NCI-H1436 treated with DMSO at 0.1 percent for 48 hours (cell line): ENCODE measurements around the gene BLZF1.
A peak's percentile ranks its signal among the peaks of the same experiment; 100 is the strongest.
"Not testable (repeated sequence)": the region's sequence is repeated elsewhere in the genome, so short reads cannot be mapped to it uniquely, and the experiment has no call there.

ENCODE experiments used
- DNase-seq: peaks from one replicate; lab custom pipeline; 2025; lab: John Stamatoyannopoulos, UW

Gene BLZF1, protein sequence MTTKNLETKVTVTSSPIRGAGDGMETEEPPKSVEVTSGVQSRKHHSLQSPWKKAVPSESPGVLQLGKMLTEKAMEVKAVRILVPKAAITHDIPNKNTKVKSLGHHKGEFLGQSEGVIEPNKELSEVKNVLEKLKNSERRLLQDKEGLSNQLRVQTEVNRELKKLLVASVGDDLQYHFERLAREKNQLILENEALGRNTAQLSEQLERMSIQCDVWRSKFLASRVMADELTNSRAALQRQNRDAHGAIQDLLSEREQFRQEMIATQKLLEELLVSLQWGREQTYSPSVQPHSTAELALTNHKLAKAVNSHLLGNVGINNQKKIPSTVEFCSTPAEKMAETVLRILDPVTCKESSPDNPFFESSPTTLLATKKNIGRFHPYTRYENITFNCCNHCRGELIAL

DNA sequence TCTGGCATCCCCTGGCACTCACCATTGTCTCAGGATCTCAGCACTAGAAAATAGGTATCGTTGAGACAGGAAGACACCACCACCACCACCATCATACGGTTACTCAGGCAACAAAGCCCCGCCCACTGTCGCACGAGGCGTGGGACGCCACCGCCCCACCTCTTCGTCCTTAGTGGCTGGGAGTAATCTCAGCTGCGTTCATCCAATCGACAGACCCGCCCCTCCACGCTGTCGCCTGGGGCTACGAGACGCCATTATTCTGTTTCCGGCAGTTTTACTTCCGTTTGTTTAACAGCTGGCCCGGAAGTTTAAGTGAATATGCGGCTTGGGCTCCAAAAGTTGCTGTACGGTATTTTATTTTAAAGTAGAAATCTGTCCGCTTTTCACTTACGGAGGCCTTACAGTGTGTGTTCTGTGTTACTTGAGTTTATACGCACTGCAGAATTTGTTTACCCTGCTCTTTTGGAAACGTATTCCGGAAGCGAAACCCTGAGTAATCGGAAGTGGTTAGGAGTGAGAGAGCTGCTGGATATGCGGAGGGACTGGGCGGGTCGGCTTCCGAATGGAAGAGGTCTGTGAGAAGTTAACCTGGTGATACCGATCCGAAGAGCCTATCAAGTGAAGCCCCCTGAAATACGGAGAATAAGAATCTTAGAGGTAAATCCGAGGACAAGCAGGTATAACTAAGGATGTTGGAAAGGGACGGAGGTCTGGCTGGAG is at the start of gene BLZF1, which contains the start of gene NME7:
Gene BLZF1 (plus strand): TSS at position 510 of the 720 bp plus-strand sequence. CDS start 1,328 bp downstream, outside the sequence.
Gene NME7 (minus strand): TSS at position 112 of the 720 bp plus-strand sequence. CDS start 87 bp downstream, at position 25.
- DNase-seq, result peak; percentile 86

- no peak for DNase-seq
Measured at GRCh38 chr1:169318536-169319244, 49.3 kb upstream of the BLZF1 start.

DNA sequence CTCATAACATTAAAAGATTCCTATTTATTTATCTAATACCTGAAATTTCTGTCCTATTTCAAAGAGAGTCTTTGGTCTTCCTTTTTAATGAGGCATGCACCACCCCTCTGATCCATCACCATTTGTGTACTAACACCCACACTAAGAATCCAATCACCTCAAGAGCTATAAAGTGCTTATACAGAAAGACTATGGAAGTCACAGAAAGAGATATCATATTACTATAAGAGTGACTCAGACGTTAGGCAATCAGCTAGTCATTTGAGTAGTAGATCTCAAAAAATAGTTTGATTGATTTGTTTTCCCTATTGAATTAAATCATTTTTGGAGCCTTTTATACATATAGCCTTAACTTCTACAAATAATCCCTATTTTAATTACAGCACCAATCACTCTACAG is 46.5 kb upstream of the BLZF1 start:
- DNase-seq, result no peak

DNA sequence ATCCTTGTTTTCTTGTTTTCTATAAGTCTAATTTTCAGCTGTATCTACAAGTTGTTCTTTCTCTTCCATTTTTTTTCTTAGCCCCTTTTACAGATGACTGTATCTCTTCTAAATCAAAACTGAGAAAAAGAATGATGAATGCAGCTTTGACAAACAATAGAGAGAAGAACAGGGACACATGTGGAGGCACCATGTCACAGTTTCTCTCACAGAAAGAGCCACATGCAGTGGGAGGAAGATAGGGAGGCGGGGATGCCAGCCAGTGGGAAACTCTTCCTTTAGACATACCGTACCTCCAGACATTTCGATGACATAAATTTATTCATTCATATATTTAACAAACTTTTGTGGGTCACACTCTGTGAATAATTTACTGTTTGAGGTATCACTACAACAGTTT is 45.9 kb upstream of the BLZF1 start:
- DNase-seq, result no peak

DNA sequence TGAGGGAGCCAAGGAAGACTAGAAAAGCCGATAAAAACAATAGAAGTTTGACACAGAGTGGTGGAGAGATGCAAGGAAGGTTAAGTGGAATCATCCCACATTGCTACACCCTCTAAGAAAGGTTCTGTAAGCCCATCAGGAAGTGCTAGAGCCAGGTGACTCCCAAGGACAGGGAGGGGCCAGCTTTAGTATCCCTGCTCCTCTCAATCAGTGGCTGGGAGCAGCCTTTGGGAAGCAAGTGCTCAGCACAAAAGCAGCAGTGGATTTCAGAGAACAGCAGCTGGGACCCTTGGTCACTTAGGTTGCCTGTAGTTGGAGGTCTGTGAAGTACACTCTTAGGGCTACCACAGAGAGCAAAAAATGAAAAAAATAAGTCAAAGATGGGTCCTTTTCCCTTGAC is 42.9 kb upstream of the BLZF1 start:
- no peak for DNase-seq

DNA sequence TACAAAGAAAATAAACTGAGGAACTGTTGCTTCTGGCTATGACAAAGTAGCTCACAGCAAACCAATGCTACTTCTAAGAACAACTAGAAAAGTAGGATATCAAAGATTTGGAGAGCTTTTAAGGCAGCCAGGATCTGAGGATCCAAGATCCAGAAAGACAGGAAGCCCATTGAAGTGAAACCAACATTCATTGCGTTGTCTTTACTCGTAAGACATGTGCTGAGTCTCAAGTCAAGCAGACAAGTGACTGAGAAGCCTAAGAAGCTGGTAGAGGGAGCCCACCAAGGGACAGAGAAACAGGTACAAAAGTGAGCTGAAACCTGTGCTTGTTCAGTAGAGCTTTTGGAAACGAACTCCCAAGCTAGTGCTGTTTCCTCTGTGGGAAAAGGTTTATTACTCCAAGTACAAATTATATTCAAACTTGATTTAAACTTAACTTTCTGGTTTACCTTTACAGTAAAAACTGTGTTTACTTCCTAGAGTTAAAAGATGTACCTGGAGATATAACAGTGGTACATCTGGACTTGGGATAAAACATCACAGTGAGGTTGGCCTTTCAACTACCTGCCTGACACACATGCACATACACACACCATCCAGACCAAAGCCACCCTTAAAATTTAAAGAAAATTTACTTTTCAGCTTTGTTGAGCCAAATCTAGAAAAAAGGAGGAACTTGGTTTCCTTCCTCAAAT is 41.6 kb upstream of the BLZF1 start:
- no peak for DNase-seq

- DNase-seq, result no peak
Measured at GRCh38 chr1:169326956-169327268, 41.1 kb upstream of the BLZF1 start.

DNA sequence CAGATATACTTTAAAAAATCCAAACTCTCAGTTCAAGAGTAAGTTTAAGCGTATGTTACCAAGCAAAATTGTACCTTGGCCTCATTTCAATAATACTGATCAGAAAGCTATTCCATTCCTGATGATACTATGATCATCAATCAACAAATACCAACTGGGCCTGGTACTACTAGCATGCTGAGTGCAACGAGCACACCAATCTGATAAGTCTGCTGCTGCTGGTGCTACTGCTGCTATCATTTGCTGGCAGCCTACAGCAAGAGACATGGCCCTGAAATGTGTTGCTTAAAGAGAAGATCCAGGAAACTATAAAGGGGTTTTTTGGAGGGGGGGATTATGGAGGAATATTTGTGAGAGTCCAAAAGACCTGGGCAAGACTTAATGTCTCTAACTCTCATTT is 40.1 kb upstream of the BLZF1 start:
- no peak for DNase-seq

GRCh38 chr1:169329383-169329782 is 38.6 kb upstream of the BLZF1 start:
- DNase-seq, result no peak

DNA sequence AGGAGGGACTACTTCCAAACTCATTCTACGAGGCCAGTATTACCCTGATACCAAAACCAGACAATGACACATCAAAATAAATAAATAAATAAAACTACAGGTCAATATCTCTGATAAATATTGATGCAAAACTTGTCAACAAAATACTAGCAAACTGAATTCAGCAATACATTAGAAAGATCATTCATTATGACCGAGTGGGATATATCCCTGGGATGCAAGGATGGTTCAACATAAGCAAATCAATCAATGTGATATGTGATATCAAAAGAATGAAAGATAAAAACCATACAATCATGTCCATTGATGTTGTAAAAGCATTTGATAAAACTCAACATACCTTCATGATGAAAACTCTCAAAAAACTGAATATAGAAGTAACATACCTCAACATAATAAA is 37.1 kb upstream of the BLZF1 start:
- DNase-seq, result no peak

DNA sequence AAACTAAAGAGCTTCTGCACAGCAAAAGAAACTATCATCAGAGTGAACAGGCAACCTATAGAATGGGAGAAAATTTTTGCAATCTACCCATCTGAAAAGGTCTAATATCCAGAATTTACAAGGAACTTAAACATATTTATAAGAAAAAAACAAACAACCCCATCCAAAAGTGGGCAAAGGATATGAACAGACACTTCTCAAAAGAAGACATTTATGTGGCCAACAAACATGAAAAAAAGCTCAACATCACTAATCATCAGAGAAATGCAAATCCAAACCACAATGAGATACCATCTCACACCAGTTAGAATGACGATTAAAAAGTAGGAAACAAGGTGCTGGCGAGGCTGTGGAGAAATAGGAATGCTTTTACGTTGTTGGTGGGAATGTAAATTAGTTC is 33.3 kb upstream of the BLZF1 start:
- DNase-seq, result not testable (repeated sequence)

GRCh38 chr1:169336947-169337715 is 30.9 kb upstream of the BLZF1 start:
- DNase-seq, result not testable (repeated sequence)

- no peak for DNase-seq
Measured at GRCh38 chr1:169338617-169339016, 29.4 kb upstream of the BLZF1 start.

DNA sequence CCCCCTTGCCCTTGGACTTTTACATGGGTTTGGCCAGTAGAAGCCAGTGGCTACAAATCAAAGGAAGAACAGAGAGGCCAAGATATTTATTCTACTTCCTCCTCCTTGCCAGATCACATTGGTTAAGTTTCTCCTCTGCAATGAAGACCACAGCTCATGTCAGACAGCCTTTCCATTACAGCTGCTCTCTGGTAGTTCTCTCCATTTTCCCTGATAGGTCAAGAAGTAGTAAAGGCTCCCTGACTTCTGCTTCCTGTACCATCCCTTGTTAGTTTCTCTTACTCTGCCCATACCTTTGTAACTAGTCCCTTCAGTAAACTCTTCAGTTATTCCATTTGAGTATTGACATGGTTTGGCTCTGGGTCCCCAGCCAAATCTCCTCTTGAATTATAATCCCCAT is 28.2 kb upstream of the BLZF1 start:
- no peak for DNase-seq

DNA sequence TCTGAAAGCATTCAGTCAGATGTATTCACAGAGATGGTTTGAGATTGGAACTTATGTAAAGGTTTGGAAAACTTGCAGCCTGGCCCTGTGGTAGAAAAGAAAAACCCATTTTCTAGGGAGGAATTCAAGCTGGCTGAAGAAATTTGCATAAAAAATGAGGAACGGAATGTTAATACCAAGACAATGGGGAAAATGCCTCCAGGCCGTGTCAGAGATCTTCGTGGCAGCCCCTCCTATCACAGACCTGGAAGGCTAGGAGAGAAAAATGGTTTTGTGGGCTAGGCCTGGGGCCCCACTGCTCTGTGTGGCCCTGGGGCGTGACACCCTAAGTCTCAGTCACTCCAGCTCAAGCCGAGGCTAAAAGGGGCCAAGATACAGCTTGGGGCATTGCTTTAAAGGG is 27.1 kb upstream of the BLZF1 start:
- no peak for DNase-seq

GRCh38 chr1:169342096-169342495 is 25.9 kb upstream of the BLZF1 start:
- DNase-seq, result not testable (repeated sequence)

DNA sequence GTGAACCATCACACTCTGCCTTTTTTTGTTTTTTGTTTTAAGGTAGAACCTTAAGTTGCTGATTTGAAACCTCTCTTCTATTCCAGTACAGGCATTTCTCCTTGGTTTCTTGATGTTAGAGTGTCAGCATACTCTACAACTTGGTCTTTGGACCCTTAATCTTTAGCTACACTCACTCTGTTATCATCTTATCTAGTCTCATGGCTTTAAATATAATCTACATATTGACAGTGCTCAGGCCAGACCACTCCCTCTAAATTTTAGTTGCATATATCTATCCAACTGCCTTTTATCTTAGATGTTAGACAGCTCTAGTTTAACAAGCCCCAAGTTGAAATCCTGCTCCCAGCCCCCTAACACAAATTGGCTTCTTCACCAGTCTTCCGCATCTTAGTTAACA is 22.5 kb upstream of the BLZF1 start:
- DNase-seq, result no peak

- no peak for DNase-seq
Measured at GRCh38 chr1:169346036-169346589, 21.9 kb upstream of the BLZF1 start.

DNA sequence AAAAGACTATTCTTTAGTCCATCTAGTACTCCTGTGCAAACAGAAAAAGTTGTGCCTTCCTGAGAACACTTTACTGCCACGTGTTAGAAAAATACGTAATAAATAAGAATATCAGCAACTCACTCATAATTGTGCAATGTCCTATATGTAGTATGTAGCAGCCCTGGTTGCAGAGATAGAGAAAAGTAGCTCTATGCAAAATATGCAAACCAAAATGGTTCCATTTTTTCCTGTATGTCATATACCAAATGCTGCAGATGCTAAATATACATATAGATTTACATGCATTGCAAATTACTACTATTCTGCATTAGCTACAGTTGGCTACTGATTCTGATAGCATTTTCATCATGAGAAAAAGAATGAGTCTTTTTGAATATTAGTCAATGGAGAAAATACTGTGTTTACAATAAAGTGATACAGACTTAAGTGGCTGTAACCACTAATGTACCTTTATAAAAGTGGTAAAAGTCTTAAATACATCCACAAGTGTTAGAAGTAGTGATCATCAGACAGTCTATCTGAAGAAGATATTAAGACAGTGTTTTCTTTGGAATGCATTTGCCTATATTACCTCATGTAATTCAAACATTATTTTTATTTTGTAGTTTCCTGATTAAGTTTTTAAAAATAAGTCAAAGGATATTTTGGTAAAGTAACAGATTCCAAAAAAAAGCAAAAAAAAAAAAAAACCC is 20.2 kb upstream of the BLZF1 start:
- DNase-seq, result no peak

DNA sequence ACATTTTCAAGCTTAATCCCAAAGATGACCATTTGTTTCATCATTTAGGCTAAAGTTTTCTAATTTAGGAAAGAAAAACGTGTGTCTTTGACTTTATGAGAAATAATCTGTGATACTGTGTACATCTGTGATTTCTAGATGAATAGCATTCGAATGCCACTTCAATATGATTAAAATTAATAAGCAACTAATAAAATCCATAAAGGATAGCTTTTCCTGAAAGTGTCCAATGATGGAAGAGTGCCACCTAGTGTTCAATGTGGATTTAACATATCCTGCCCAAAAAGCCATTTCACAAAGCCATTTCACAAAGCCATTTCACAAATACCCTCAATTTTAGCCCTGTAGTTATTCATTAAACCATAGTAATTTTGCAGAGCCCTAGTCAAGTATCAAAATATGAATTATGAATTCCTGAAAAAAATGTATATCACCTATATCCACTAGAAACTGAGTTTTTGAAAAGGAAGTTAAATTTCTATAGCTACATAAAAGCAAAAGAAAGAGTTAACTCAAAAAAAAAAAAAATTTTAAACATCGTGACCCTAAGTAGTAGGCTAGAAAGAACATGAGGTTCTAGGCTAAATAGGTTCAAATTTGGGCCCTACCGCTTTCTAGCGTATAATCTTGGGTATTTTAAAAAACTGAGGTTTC is 19.5 kb upstream of the BLZF1 start:
- DNase-seq, result no peak
